BLaER1 treated with 17β-estradiol and CSF1 and Interleukin-3, amounts not matched to agents 10 nM and 100 nM (cell line): ENCODE results near the gene ADIPOR2.

Experiments used
- H3K27ac ChIP-seq, 11 experiments: shearing (Covaris generic); formaldehyde crosslinking; 2 replicates each; pipeline ENCODE4 v1.8.1; 2022
- H3K27me3 ChIP-seq, 11 experiments: shearing (Covaris generic); formaldehyde crosslinking; 2 replicates each; pipeline ENCODE4 v1.8.1; 2022
- H3K36me3 ChIP-seq, 11 experiments: shearing (Covaris generic); formaldehyde crosslinking; 2 replicates each; pipeline ENCODE4 v1.8.1; 2022
- H3K4me1 ChIP-seq, 10 experiments: shearing (Covaris generic); formaldehyde crosslinking; 2 replicates each; pipeline ENCODE4 v1.8.1; 2022
- H3K4me2 ChIP-seq, 11 experiments: shearing (Covaris generic); formaldehyde crosslinking; 2 replicates each; pipeline ENCODE4 v1.8.1; 2022
- H3K4me3 ChIP-seq, 10 experiments: shearing (Covaris generic); formaldehyde crosslinking; 2 replicates each; pipeline ENCODE4 v1.8.1; 2022
- H3K9ac ChIP-seq, 11 experiments: shearing (Covaris generic); formaldehyde crosslinking; 2 replicates each; pipeline ENCODE4 v1.8.1; 2022
- H3K9me3 ChIP-seq, 11 experiments: shearing (Covaris generic); formaldehyde crosslinking; replicated peaks in 1 of 11; 2 replicates each; pipeline ENCODE4 v1.8.1; 2022
- H4K20me1 ChIP-seq, 11 experiments: shearing (Covaris generic); formaldehyde crosslinking; 2 replicates each; pipeline ENCODE4 v1.8.1; 2022
- Cebpa-rat ChIP-seq, 11 experiments: shearing (Covaris generic); IDR thresholded peaks; 2 replicates each; pipeline ENCODE4 v1.8.1; 2022

ADIPOR2 gene

GRCh38 chr12:1819571-1819970, 128.7 kb downstream of the ADIPOR2 start:
- Histone ChIP-seq H4K20me1 (no peaks in the 10 kb centered on the region), H3K9ac (peak overlapping the region in 6 of 11 experiments; percentile 50 to 79 (median 75); a peak in 10 of 22 replicates), H3K27ac (peak overlapping the region in 5 of 11 experiments; percentile 11 to 81 (median 15); a peak in 6 of 22 replicates), H3K36me3 (no peaks in the 10 kb centered on the region), H3K4me1 (peaks cover 73 to 86% (median 85%) of the 10 kb centered on the region in 10 experiments), H3K4me3 (peak overlapping the region in 2 of 10 experiments; percentile 36 to 52; a peak in 2 of 20 replicates), H3K4me2 (peak overlapping the region; percentile 80 to 97 (median 95)), H3K9me3 (0 out of 22 replicates have a peak, but pooled peaks cover 0 to 3% (median 0%) of the 10 kb centered on the region in 11 experiments), H3K27me3 (peaks cover 0 to 25% (median 0%) of the 10 kb centered on the region in 11 experiments; a peak in 9 of 22 replicates)
- TF ChIP-seq Cebpa-rat (IDR thresholded peaks at IDR 0.05), result no peak

GRCh38 chr12:1820191-1820895, 129.5 kb downstream of the ADIPOR2 start, which contains the start of gene LRTM2:
TSS of gene LRTM2 (plus strand) at chr12:1820565. CDS start at chr12:1828149, 7,584 bp downstream.
- peaks cover 0 to 25% (median 0%) of the 10 kb centered on the region in 11 experiments; a peak in 9 of 22 replicates for H3K27me3 ChIP-seq
- H3K4me1 ChIP-seq, result peaks cover 66 to 86% (median 85%) of the 10 kb centered on the region in 10 experiments
- peak within 1 kb of the TSS in 7 of 11 experiments; percentile 55 to 82 (median 79); a peak in 10 of 22 replicates for H3K27ac ChIP-seq
- H3K4me3 ChIP-seq, result peak within 1 kb of the TSS; percentile 2 to 52 (median 35); a peak in 17 of 20 replicates
- no peaks in the 10 kb centered on the region for H3K36me3 ChIP-seq
- no peaks in the 10 kb centered on the region for H4K20me1 ChIP-seq
- peak within 1 kb of the TSS; percentile 80 to 97 (median 95) for H3K4me2 ChIP-seq
- TF ChIP-seq Cebpa-rat (IDR thresholded peaks at IDR 0.05), result no peak
- 0 out of 22 replicates have a peak, but pooled peaks cover 0 to 3% (median 0%) of the 10 kb centered on the region in 11 experiments for H3K9me3 ChIP-seq
- H3K9ac ChIP-seq, result peak within 1 kb of the TSS in 8 of 11 experiments; percentile 46 to 79 (median 62); a peak in 16 of 22 replicates

- Histone ChIP-seq H3K36me3 (no peaks in the 10 kb centered on the region), H3K27me3 (peaks cover 0 to 25% (median 0%) of the 10 kb centered on the region in 11 experiments; a peak in 9 of 22 replicates), H3K27ac (peak overlapping the region in 4 of 11 experiments; percentile 79 to 82 (median 80); a peak in 7 of 22 replicates), H4K20me1 (no peaks in the 10 kb centered on the region), H3K9ac (peak overlapping the region in 6 of 11 experiments; percentile 48 to 79 (median 75); a peak in 10 of 22 replicates), H3K4me2 (peak overlapping the region; percentile 80 to 97 (median 95)), H3K9me3 (0 out of 22 replicates have a peak, but pooled peaks cover 0 to 3% (median 0%) of the 10 kb centered on the region in 11 experiments), H3K4me1 (peaks cover 60 to 86% (median 85%) of the 10 kb centered on the region in 10 experiments), H3K4me3 (peak overlapping the region in 9 of 10 experiments; percentile 15 to 52 (median 36); a peak in 12 of 20 replicates)
- TF ChIP-seq Cebpa-rat (IDR thresholded peaks at IDR 0.05), result no peak
These were observed 130.0 kb downstream of the ADIPOR2 start for GRCh38 chr12:1820896-1821291.

GRCh38 chr12:1821805-1822204, 130.9 kb downstream of the ADIPOR2 start:
- Histone ChIP-seq H3K9ac (peak overlapping the region; percentile 25 to 79 (median 63); a peak in 20 of 22 replicates), H3K4me1 (peaks cover 57 to 86% (median 85%) of the 10 kb centered on the region in 10 experiments), H3K9me3 (0 out of 22 replicates have a peak, but pooled peaks cover 0 to 3% (median 0%) of the 10 kb centered on the region in 11 experiments), H3K4me2 (peak overlapping the region; percentile 80 to 97 (median 95)), H4K20me1 (no peaks in the 10 kb centered on the region), H3K36me3 (no peaks in the 10 kb centered on the region), H3K4me3 (peak overlapping the region in 4 of 10 experiments; percentile 28 to 52 (median 42); a peak in 7 of 20 replicates), H3K27me3 (peaks cover 0 to 25% (median 0%) of the 10 kb centered on the region in 11 experiments; a peak in 9 of 22 replicates), H3K27ac (peak overlapping the region in 10 of 11 experiments; percentile 19 to 82 (median 68); a peak in 19 of 22 replicates)
- no peak for TF ChIP-seq Cebpa-rat (IDR thresholded peaks at IDR 0.05)

- Histone ChIP-seq H3K4me2 (peak overlapping the region; percentile 80 to 97 (median 95)), H3K27me3 (peaks cover 0 to 25% (median 0%) of the 10 kb centered on the region in 11 experiments; a peak in 9 of 22 replicates), H3K27ac (peak overlapping the region in 9 of 11 experiments; percentile 19 to 82 (median 69); a peak in 14 of 22 replicates), H3K9me3 (0 out of 22 replicates have a peak, but pooled peaks cover 0 to 3% (median 0%) of the 10 kb centered on the region in 11 experiments), H3K4me3 (peak overlapping the region in 3 of 10 experiments; percentile 28 to 52 (median 44); a peak in 2 of 20 replicates), H3K36me3 (no peaks in the 10 kb centered on the region), H3K4me1 (peaks cover 61 to 89% (median 89%) of the 10 kb centered on the region in 10 experiments), H3K9ac (peak overlapping the region in 10 of 11 experiments; percentile 32 to 79 (median 66); a peak in 15 of 22 replicates), H4K20me1 (no peaks in the 10 kb centered on the region)
- TF ChIP-seq Cebpa-rat (IDR thresholded peaks at IDR 0.05), result no peak
These were observed 131.8 kb downstream of the ADIPOR2 start for GRCh38 chr12:1822699-1823098.

- Histone ChIP-seq H3K36me3 (no peaks in the 10 kb centered on the region), H3K9me3 (no peaks in the 10 kb centered on the region), H3K4me3 (peak overlapping the region in 1 of 10 experiments; percentile 28; a peak in 1 of 20 replicates), H3K9ac (peak overlapping the region in 5 of 11 experiments; percentile 60 to 79 (median 76); a peak in 10 of 22 replicates), H3K27ac (peak overlapping the region in 7 of 11 experiments; percentile 18 to 82 (median 79); a peak in 11 of 22 replicates), H4K20me1 (no peaks in the 10 kb centered on the region), H3K4me2 (peak overlapping the region; percentile 80 to 97 (median 95)), H3K27me3 (peaks cover 0 to 25% (median 0%) of the 10 kb centered on the region in 11 experiments; a peak in 9 of 22 replicates), H3K4me1 (peaks cover 66 to 94% (median 94%) of the 10 kb centered on the region in 10 experiments)
- no peak for TF ChIP-seq Cebpa-rat (IDR thresholded peaks at IDR 0.05)
These were observed 132.4 kb downstream of the ADIPOR2 start for GRCh38 chr12:1823237-1823636.

- H3K9ac ChIP-seq, result peak overlapping the region in 4 of 11 experiments; percentile 72 to 78 (median 75); a peak in 8 of 22 replicates
- H3K27me3 ChIP-seq, result peaks cover 0 to 13% (median 0%) of the 10 kb centered on the region in 11 experiments; a peak in 9 of 22 replicates
These were observed 134.7 kb downstream of the ADIPOR2 start for GRCh38 chr12:1825382-1826102.

More at GRCh38 chr12:1825382-1826102, 134.7 kb downstream of the ADIPOR2 start:
- no peaks in the 10 kb centered on the region for H3K9me3 ChIP-seq
- H3K27ac ChIP-seq, result peak overlapping the region in 6 of 11 experiments; percentile 57 to 84 (median 79); a peak in 8 of 22 replicates
- no peak for TF ChIP-seq Cebpa-rat (IDR thresholded peaks at IDR 0.05)
- H4K20me1 ChIP-seq, result no peaks in the 10 kb centered on the region
- peaks cover 66 to 100% (median 100%) of the 10 kb centered on the region in 10 experiments for H3K4me1 ChIP-seq
- H3K4me2 ChIP-seq, result peak overlapping the region in 10 of 11 experiments; percentile 16 to 97 (median 96); a peak in 19 of 22 replicates
- H3K36me3 ChIP-seq, result no peaks in the 10 kb centered on the region; a peak in 1 of 22 replicates
- H3K4me3 ChIP-seq, result no peak overlapping the region
